Inflammatory macrophage treated with lipopolysaccharide for 1 hour (primary cell): Measurements from ENCODE around the gene KDM6B.
"Not testable (repeated sequence)": the region's sequence is repeated elsewhere in the genome, so short reads cannot be mapped to it uniquely, and the experiment has no call there.

Experiments used
- DNase-seq, 2 donors: peaks; one replicate each; pipeline ENCODE4 v3.0.0-alpha.2; 2020 to 2022

The KDM6B gene

GRCh38 chr17:7854078-7854777 lies 20.2 kb downstream of the KDM6B start:
- DNase-seq = no peak

GRCh38 chr17:7854851-7855659 lies 21.0 kb downstream of the KDM6B start, which contains the start of gene TMEM88:
TMEM88 (plus strand) TSS chr17:7855066; CDS start chr17:7855075, 9 bp downstream.
- no peak for DNase-seq

GRCh38 chr17:7855660-7856010 lies 21.6 kb downstream of the KDM6B start:
- DNase-seq = no peak

- peak in 1 of 2 donors; percentile 25 for DNase-seq
These were observed 22.2 kb downstream of the KDM6B start for GRCh38 chr17:7856011-7856810.

- peak; percentile 94 to 95 for DNase-seq
These were observed 23.0 kb downstream of the KDM6B start, which contains the start of gene NAA38 for GRCh38 chr17:7856811-7857712. NAA38 (minus strand) TSS chr17:7857559; CDS start chr17:7857463, 96 bp downstream.

GRCh38 chr17:7857713-7858521 lies 23.9 kb downstream of the KDM6B start, which contains the start of gene CYB5D1:
CYB5D1 (plus strand) TSS chr17:7858003; CDS start chr17:7858135, 132 bp downstream.
- DNase-seq = peak; percentile 78 to 92

GRCh38 chr17:7858522-7858810 lies 24.4 kb downstream of the KDM6B start:
- DNase-seq = peak in 1 of 2 donors; percentile 32

GRCh38 chr17:7859028-7859427 lies 25.0 kb downstream of the KDM6B start:
- no peak for DNase-seq

- peak in 1 of 2 donors; percentile 51 for DNase-seq
These were observed 28.8 kb downstream of the KDM6B start for GRCh38 chr17:7862692-7863437.

- not testable (repeated sequence) for DNase-seq
These were observed 30.4 kb downstream of the KDM6B start for GRCh38 chr17:7864384-7864783.

GRCh38 chr17:7864995-7865650 lies 31.1 kb downstream of the KDM6B start:
- DNase-seq = no peak

GRCh38 chr17:7867881-7868329 lies 33.9 kb downstream of the KDM6B start:
- DNase-seq = peak in 1 of 2 donors; percentile 40

- DNase-seq = no peak
These were observed 39.0 kb downstream of the KDM6B start for GRCh38 chr17:7873051-7873450.

- DNase-seq = no peak
These were observed 41.9 kb downstream of the KDM6B start for GRCh38 chr17:7875804-7876370.

GRCh38 chr17:7878234-7878633 lies 44.2 kb downstream of the KDM6B start:
- DNase-seq = no peak

- DNase-seq = no peak
These were observed 46.3 kb downstream of the KDM6B start for GRCh38 chr17:7880076-7880868.

- DNase-seq = no peak
These were observed 47.4 kb downstream of the KDM6B start for GRCh38 chr17:7881276-7882054.

GRCh38 chr17:7882068-7882467 lies 48.1 kb downstream of the KDM6B start:
- DNase-seq = no peak
